Ovary (tissue), 3 donors: ENCODE data around the gene ANGPTL3.

Experiments used
- CTCF ChIP-seq, 3 donors: fragments of 450-650 bp in 2 of 3; fragments of 200-600 bp in 1 of 3; IDR thresholded peaks; one replicate each; pipeline versions ENCODE4 v1.5.1 to v1.8.0; 2016 to 2022; ENCODE audit warnings: antibody characterized with exemption in 3 of 3, mild to moderate bottlenecking in 1 of 3
- POLR2A ChIP-seq: fragments of 450-650 bp; IDR thresholded peaks from one replicate; pipeline ENCODE4 v1.6.1; 2017; ENCODE audit warnings: antibody characterized with exemption, mild to moderate bottlenecking, moderate library complexity
- donor health status: DM: no; HTN: no; CAD: no.

- no peak for TF ChIP-seq CTCF (IDR thresholded peaks at IDR 0.05)
- TF ChIP-seq POLR2A = no peak
Measured at GRCh38 chr1:62621907-62622306, 24.6 kb downstream of the ANGPTL3 start.
